Stimulated activated CD4-positive, alpha-beta T cell treated with anti-CD3 and anti-CD28 coated beads, Interleukin-1b, Interleukin-23, amount 100 ng/mL, for 48 hours (primary cell): ENCODE data around the gene ULK4.

Experiments used
- DNase-seq: peaks from one replicate; pipeline ENCODE4 v3.0.0-alpha.2; 2020

The ULK4 gene

GRCh38 chr3:41204369-41204768 is 757.5 kb downstream of the ULK4 start:
- DNase-seq: no peak

DNA sequence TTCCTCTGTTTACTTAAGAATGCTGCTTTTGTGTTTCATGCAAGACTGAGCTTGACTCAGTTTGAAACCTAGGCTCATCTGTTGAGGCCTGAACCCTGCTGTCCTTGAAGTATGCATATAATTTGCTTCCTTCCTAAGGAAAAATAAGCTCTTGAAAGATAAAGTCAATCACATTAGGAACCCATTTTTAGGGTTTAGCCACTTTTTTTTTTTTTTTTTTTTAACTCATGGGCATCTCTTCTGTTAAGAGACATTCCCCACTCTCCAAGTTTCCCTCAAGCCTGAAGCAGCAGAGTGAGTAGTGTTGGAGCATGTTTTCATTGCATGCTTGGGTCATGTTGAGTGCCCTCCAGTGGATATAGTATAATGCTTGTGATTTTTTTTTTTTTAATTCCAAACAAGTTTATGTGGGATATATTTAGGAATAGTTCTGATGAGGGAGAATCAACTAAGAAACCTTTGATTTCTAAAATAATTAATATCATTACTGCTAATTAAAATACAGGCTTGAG is 759.0 kb downstream of the ULK4 start:
- DNase-seq: no peak

- DNase-seq: no peak
Observed at GRCh38 chr3:41202075-41202833, 759.6 kb downstream of the ULK4 start.

DNA sequence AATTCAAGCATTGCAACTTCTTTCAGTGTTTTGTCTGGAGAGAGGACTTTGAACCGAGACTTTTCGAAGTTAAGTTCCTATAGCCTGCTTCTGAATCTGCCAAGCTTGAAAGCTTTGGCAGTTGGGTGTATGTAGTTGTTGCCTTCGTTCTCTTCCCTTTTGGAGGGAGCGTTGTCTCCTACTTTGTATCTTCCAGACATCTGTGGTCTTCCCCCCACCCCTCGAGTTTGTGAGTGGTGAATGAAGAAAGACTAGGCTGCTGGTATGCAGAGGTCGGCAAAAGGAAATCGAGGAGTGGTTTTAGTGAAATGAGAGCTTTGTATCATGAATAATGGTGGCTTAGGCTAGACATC is 761.3 kb downstream of the ULK4 start:
- DNase-seq: peak; percentile 7

- peak; percentile 20 for DNase-seq
Observed at GRCh38 chr3:41199866-41200668, 761.8 kb downstream of the ULK4 start.

DNA sequence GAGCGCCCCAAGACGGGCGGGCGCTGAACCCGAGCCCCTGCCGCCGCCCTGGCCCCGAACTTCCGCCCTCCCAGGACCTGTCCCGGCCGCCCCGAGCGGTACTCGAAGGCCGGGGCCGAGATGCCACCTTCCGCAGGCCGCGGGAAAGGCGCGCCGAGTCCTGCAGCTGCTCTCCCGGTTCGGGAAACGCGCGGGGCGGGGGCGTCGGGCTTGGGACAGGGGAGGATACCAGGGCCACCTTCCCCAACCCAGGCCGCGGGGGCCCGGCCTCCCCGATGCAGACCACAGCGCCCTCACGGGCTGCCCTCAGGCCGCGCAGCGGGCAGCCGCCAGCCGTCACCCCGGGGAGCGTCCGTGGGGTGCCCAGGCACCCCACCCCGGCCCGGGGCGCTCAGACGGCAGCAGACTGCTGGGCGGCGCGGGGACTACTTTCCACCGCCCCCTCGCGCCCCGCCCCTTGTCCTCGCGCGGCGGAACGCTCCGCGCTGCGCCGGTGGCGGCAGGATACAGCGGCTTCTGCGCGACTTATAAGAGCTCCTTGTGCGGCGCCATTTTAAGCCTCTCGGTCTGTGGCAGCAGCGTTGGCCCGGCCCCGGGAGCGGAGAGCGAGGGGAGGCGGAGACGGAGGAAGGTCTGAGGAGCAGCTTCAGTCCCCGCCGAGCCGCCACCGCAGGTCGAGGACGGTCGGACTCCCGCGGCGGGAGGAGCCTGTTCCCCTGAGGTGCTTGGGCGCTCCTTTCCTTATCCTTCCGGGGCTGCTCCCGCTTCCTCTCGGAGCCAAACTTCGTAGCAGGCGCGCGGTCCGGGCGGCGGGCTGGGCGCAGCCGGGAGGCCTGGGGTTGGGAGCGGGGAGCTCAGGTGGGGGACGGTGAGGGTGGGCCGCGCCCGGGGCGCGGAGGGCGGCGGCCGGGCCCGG is 762.7 kb downstream of the ULK4 start, which contains the start of gene CTNNB1:
TSS of gene CTNNB1 (plus strand) at position 556 of the 916 bp plus-strand sequence. CDS start 24,564 bp downstream, outside the sequence.
- DNase-seq: peak; percentile 91

GRCh38 chr3:41198526-41198925 is 763.4 kb downstream of the ULK4 start:
- DNase-seq: peak; percentile 6

- DNase-seq: no peak
Observed at GRCh38 chr3:41198046-41198445, 763.9 kb downstream of the ULK4 start.
